ENCODE data around the gene CHRDL1.
"Not testable (repeated sequence)": the region's sequence is repeated elsewhere in the genome, so short reads cannot be mapped to it uniquely, and the experiment has no call there.

Gene CHRDL1

GRCh38 chrX:110665223-110666002, 130.2 kb downstream of the CHRDL1 start:
- no peaks in the 10 kb centered on the region for H3K36me3 Mint-ChIP-seq
- H3K27ac Mint-ChIP-seq = no peak overlapping the region
- ATAC-seq (ENCODE audit: low read depth) (no peak), DNase-seq (ENCODE audit: low spot score in 2 of 2) (no peak)
- no peaks in the 10 kb centered on the region for H3K27me3 Mint-ChIP-seq
- H3K4me1 Mint-ChIP-seq = no peaks in the 10 kb centered on the region
- H3K4me3 Mint-ChIP-seq = no peak overlapping the region
- H3K9me3 Mint-ChIP-seq = no peaks in the 10 kb centered on the region

DNA sequence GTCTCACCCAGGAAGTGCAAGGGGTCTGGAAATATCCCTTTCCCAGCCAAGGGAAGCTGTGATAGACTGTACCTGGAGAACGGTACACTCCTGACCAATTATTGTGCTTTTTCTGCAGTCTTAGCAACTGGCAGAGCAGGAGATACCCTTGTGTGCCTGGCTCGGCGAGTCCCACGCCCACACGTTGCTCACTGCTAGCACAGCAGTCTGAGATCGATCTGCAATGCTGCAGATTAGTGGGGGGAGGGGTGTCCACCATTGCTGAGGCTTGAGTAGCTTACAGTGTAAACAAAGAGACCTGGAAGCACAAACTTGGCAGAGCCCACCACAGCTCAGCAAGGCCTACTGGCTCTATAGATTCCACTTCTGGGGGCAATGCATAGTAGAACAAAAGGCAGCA, 138.5 kb downstream of the CHRDL1 start:
- Mint-ChIP-seq H3K27me3 (no peaks in the 10 kb centered on the region), H3K4me1 (no peaks in the 10 kb centered on the region)
- ATAC-seq (ENCODE audit: low read depth) = no peak

DNA sequence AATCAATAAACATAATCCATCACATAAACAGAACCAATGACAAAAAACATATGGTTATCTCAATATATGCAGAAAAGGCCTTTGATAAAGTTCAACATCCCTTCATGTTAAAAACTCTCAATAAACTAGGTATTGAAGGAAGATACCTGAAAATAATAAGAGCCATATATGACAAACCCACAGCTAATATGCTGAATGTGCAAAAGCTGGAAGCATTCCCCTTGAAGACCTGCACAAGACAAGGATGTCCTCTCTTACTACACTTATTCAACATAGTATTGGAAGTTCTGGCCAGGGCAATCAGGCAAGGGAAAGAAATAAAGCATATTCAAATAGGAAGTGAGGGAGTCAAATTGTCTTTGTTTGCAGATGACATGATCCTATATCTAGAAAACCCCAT, 141.3 kb downstream of the CHRDL1 start:
- H3K4me3 Mint-ChIP-seq; ATAC-seq (ENCODE audit: low read depth); H3K36me3 Mint-ChIP-seq; H3K27me3 Mint-ChIP-seq; H3K4me1 Mint-ChIP-seq; H3K27ac Mint-ChIP-seq; DNase-seq (ENCODE audit: low spot score in 2 of 2); H3K9me3 Mint-ChIP-seq: not testable (repeated sequence)

More for the DNA sequence above, 138.5 kb downstream of the CHRDL1 start:
- no peak overlapping the region for H3K4me3 Mint-ChIP-seq
- no peak overlapping the region for H3K27ac Mint-ChIP-seq
- no peak for DNase-seq (ENCODE audit: low spot score in 2 of 2)
- H3K36me3 Mint-ChIP-seq = no peaks in the 10 kb centered on the region
- peaks cover 4% of the 10 kb centered on the region for H3K9me3 Mint-ChIP-seq

DNA sequence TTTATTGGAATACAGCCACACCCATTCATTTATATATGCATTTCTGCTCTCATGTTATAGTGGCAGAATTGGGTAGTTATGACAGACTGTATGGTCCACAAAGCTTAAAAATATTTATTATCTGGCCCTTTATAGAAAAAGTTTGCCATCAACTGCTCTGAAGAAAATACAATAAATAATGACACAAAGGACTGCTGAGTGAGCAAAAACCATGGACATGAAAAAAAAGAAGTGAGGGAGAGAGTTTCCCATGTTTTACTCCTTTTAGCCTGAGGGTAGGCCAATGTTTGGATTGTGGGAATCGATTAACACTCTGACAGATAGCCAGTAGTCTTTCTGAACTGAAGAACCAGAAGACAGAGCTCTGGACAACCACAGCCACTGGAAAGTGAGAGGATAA, 149.2 kb downstream of the CHRDL1 start:
- no peaks in the 10 kb centered on the region for H3K27me3 Mint-ChIP-seq
- no peak overlapping the region for H3K27ac Mint-ChIP-seq
- ATAC-seq (ENCODE audit: low read depth) = no peak
- no peaks in the 10 kb centered on the region for H3K9me3 Mint-ChIP-seq
- no peak overlapping the region for H3K4me3 Mint-ChIP-seq
- DNase-seq (ENCODE audit: low spot score in 2 of 2) = no peak
- H3K36me3 Mint-ChIP-seq = no peaks in the 10 kb centered on the region
- H3K4me1 Mint-ChIP-seq = no peaks in the 10 kb centered on the region
